Liver (tissue), 3 donors: ENCODE measurements around the gene EVC2.

Experiments used
- EGR1 ChIP-seq, 2 donors: IDR thresholded peaks; 2 replicates each; pipeline ENCODE4 v1.6.1; 2016 to 2018; ENCODE audit warnings: antibody characterized with exemption in 2 of 2, low read depth in 2 of 2
- FOXA1 ChIP-seq: IDR thresholded peaks from 2 replicates; pipeline ENCODE4 v1.6.1; 2016; ENCODE audit warnings: antibody characterized with exemption
- HNF4G ChIP-seq: IDR thresholded peaks from 2 replicates; pipeline ENCODE4 v1.6.1; 2016; ENCODE audit warnings: antibody characterized with exemption
- NR2F2 ChIP-seq: IDR thresholded peaks from 2 replicates; pipeline ENCODE4 v1.6.1; 2016; ENCODE audit warnings: antibody characterized with exemption
- RAD21 ChIP-seq, 2 donors: IDR thresholded peaks; 2 replicates each; pipeline ENCODE4 v1.6.1; 2016; ENCODE audit warnings: antibody characterized with exemption in 2 of 2, mild to moderate bottlenecking in 2 of 2
- REST ChIP-seq: IDR thresholded peaks from 2 replicates; pipeline ENCODE4 v1.6.1; 2016; ENCODE audit warnings: antibody characterized with exemption, mild to moderate bottlenecking
- SP1 ChIP-seq: IDR thresholded peaks from 2 replicates; pipeline ENCODE4 v1.6.1; 2018; ENCODE audit warnings: antibody characterized with exemption, mild to moderate bottlenecking
- TAF1 ChIP-seq: conservative IDR thresholded peaks from 2 replicates; pipeline ENCODE4 v1.6.1; 2016; ENCODE audit warnings: antibody characterized with exemption, mild to moderate bottlenecking
- YY1 ChIP-seq: IDR thresholded peaks from 2 replicates; pipeline ENCODE4 v1.6.1; 2016; ENCODE audit warnings: antibody characterized with exemption, mild to moderate bottlenecking
- TF ChIP-seq, protein P1 (sequence below): fragments of 150-350 bp; IDR thresholded peaks from 2 replicates; pipeline ENCODE4 v1.5.1; 2017; ENCODE audit warnings: improper control_type of control experiment, low read depth, low read length; ENCODE audit not compliant: missing input control
- TF ChIP-seq, protein P2 (sequence below): IDR thresholded peaks from 2 replicates; pipeline ENCODE4 v1.6.1; 2016; ENCODE audit warnings: antibody characterized with exemption
- TF ChIP-seq, protein P3 (sequence below): IDR thresholded peaks from 2 replicates; pipeline ENCODE4 v1.6.1; 2016; ENCODE audit warnings: antibody characterized with exemption
- donor health status: healthy.
- donor health status: healthy.

DNA sequence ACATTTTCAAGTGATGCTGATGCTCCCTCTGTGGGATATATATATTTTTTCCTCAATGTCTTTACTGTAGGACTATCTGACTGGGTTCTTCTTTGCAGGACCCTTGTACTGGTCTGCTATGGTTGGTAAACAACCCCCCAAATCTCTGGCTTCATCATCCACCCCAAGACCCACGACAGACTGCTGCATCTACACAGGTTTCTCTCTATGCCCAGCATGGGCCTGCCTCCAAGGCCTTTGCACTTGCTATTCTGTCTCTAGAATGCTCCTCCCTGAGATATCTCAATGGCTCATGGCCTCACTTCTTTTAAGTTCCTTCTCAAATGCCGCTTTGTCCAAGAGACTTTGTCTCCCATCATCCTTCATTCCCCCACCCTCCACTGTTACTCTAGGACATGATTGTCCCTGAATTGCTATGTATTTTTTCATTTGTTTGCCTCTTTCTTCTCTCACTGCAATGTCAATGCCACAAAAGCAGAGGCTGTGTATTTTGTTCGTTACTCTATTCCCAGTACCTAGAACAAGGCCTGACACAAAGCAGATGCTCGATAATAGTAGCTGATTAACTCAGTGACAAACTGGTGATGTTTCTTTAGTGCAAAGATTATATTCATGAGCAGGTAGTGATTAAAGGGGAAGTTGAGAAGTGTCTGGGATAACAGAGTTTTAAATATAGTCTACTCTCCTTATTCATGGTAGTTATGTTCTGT is 9.2 kb upstream of the EVC2 start:
- TF ChIP-seq, protein P1, sequence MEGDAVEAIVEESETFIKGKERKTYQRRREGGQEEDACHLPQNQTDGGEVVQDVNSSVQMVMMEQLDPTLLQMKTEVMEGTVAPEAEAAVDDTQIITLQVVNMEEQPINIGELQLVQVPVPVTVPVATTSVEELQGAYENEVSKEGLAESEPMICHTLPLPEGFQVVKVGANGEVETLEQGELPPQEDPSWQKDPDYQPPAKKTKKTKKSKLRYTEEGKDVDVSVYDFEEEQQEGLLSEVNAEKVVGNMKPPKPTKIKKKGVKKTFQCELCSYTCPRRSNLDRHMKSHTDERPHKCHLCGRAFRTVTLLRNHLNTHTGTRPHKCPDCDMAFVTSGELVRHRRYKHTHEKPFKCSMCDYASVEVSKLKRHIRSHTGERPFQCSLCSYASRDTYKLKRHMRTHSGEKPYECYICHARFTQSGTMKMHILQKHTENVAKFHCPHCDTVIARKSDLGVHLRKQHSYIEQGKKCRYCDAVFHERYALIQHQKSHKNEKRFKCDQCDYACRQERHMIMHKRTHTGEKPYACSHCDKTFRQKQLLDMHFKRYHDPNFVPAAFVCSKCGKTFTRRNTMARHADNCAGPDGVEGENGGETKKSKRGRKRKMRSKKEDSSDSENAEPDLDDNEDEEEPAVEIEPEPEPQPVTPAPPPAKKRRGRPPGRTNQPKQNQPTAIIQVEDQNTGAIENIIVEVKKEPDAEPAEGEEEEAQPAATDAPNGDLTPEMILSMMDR: no peak
- TF ChIP-seq TAF1 (no peak), EGR1 (IDR thresholded peaks at IDR 0.05; ENCODE audit: low read depth in 2 of 2) (no peak), SP1 (no peak), NR2F2 (no peak), RAD21 (IDR thresholded peaks at IDR 0.05) (no peak), FOXA1 (no peak), YY1 (no peak), REST (no peak), HNF4G (no peak)
- TF ChIP-seq, protein P2, sequence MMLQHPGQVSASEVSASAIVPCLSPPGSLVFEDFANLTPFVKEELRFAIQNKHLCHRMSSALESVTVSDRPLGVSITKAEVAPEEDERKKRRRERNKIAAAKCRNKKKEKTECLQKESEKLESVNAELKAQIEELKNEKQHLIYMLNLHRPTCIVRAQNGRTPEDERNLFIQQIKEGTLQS: no peak
- TF ChIP-seq, protein P3, sequence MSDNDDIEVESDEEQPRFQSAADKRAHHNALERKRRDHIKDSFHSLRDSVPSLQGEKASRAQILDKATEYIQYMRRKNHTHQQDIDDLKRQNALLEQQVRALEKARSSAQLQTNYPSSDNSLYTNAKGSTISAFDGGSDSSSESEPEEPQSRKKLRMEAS: no peak
